OCI-M2 (cell line): ENCODE data around the gene CD8B.

Experiments
- DNase-seq: peaks from one replicate; lab custom pipeline; 2025; ENCODE audit not compliant: unreplicated experiment; lab: John Stamatoyannopoulos, UW

Gene CD8B

DNA sequence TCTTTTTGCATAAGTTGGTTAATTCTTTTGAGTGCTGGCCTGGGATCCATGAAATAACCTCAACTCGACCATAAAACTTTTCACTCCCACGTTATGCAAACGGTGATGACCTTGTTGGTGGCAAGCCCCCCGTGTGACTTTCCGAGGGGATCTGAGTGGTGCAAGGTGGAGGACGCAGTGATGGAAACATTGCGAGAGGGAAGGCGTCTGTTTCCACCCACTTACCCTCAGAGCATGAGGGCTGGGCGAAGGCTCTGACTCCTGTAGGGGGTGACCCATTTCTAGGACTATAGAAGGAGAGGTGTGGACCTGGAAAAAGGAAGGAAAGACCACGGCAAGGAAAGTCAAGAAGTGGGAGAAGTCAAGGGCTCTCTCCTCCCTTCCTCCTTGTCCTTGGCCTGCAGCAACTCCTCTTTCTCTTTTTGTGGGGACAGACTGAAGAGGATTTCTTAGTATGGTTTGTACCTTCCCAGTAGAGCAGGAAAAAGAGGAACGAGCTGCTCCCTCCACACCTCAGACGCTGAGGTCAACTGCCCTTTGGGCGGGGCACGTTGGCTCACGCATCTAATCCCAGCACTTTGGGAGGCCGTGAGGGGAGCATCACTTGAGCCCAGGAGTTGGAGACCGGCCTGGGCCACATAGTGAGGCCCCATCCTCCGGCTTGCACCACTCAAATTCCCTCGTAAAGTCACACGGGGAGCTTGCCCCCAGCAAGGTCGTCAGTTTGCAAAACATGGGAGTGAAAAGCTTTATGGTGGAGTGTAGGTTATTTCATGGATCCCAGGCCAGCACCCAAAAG, 55.4 kb downstream of the CD8B start:
- no peak for DNase-seq

DNA sequence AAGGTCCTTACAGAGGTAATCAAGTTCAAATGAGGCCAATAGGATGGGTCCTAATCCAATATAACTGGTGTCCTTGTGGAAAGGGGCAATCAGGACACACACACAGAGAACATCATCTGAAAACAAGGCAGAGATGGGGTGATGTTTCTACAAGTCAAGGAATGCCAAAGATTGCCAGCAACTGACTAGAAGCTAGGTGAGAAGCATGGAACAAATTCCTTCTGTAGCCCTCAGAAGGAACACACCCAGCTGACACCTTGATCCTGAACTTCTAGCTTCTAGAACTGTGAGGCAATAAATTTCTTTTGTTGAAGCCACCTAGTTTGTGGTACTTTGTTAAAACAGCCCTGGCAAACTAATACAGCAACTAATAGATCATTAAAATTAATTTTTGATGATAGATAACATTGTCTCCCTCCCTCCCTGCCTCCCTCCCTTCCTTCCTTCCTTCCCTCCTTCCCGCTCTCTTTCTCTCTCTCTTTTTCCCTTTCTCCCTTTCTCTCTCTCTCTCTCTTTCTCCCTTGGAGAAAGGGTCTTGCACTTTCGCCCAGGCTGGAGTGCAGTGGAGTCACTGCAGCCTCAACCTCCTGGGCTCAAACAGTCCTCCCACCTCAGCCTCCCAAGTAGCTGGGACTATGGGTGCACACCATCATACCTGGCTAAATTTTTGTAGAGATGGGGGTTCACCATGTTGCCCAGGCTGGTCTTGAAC, 60.7 kb downstream of the CD8B start:
- no peak for DNase-seq

DNA sequence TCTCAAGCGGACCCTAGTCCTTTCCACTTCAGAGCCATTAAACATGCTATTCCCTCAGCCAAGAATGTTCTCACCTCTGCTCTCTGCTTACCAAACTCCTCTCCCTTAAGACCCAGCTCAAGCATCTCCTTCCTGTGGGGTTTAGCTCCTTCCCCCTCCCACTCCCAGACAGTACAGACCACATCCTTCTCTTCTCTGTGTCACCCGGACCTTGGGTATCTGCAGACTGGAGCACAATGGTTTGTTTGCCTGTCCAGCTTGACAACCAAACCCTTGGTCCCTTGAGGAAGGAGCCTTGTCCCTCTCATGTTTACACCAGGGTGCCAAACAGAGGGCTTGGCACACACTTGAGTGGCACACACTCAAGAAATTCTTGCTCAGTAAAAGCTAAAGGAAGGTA, 66.8 kb downstream of the CD8B start:
- no peak for DNase-seq

- no peak for DNase-seq
Measured at GRCh38 chr2:86793752-86794151, 67.9 kb downstream of the CD8B start.

DNA sequence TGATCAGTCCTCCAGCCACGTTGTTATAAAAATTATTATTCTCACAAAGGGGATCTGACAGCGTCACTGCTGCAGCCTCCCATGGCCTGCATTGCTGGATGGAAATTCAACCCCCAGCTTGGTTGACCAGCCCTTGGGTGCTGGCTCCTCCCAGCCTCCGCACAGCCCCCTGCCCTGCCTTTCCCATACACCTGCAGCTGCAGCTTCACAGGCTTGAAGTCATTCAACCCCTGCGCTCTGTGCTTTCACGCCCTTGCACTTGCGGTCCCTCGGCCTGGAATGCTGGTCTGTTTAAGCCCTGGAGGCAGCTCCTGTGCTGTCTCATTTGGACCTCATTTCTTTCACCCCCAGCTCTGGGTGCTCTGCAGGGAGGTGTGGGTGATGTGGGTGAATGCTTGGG, 70.1 kb downstream of the CD8B start:
- no peak for DNase-seq

GRCh38 chr2:86790676-86791572, 70.8 kb downstream of the CD8B start, which contains the start of gene CD8A:
TSS of gene CD8A (minus strand) at chr2:86790913. CDS start at chr2:86790825, 88 bp downstream.
- no peak for DNase-seq

DNA sequence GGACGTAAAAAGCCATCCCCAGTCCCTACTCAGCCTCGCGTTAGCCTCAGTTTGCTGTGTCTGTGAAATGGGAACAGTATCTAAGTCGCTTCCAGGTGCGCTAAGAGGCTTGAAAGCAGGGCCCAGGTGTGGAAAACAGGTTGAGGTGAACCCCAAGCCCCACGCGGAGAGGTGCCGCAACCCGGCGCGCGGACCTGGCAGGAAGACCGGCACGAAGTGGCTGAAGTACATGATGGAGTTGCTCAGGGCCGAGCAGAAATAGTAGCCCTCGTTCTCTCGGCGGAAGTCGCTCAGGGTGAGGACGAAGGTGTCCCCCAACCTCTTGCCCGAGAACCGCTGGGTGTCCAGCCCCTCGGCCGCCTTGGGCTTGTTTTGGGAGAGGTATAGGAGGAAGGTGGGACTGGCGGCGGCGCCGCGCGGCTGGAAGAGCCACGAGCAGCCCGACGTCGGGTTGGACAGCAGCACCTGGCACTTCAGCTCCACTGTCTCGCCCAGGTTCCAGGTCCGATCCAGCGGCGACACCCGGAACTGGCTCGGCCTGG, 71.5 kb downstream of the CD8B start:
- no peak for DNase-seq

GRCh38 chr2:86789687-86790133, 72.0 kb downstream of the CD8B start:
- no peak for DNase-seq

- DNase-seq: no peak
Measured at GRCh38 chr2:86788881-86789686, 72.6 kb downstream of the CD8B start.

DNA sequence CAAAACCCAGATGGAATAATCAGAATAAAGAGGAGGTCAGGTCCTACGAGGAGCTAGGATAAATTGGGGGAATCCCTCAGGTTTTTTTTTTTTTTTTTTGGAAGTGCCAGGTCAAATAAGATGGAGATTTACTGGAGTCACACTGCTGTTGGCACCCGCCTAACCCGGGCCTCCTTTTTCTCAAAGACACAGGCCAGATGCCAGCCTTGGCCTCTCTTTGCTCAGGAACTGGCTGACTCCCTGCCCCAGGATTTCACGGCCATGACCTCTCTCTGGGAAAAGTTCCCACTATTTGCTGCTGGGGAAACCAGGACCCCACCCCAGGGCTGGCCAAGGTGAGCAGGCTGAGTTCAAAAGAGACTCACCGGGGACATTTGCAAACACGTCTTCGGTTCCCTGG, 73.5 kb downstream of the CD8B start:
- DNase-seq: no peak

GRCh38 chr2:86787736-86788135, 74.0 kb downstream of the CD8B start:
- DNase-seq: no peak

- DNase-seq: no peak
Measured at GRCh38 chr2:86786001-86786536, 75.6 kb downstream of the CD8B start.

GRCh38 chr2:86785456-86785855, 76.2 kb downstream of the CD8B start:
- DNase-seq: no peak

GRCh38 chr2:86783615-86784339, 77.9 kb downstream of the CD8B start:
- no peak for DNase-seq

DNA sequence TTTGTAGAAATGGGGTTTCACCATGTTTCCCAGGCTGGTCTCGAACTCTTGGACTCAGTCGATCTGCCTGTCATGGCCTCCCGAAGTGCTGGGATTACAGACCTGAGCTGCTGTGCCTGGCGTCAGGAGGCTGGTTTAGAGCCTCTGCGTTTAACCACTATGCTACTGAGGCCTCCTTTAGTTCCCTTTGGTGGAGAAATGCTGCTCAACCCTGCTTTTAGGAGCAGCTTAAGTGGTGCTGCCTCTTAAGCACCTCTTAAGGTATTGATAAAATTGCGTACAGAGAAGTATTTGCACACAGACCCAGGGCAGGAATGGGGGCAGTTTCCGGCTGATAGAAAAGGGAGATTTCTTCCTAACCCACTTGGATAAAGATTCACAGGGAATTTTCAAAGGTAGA, 78.9 kb downstream of the CD8B start:
- DNase-seq: no peak

DNA sequence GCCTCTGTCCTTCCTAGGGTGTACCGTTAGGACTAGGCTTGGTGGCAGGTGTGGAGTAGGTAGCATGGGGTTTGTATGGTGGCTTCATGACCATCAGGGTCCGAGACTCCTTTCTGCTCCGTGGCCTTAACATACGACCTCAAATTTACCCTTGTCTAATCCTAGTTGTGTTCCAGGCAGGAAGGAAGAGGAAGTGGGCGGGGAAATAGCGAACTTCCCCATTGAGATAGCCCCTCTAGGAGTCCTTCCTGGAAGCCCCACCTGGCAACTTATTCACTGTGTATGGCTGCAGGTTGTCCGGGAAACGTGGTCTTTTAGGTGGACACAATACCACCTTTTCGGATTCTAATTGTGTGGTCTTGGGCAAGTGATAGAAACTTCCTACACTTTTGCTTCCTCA, 80.3 kb downstream of the CD8B start:
- no peak for DNase-seq

DNA sequence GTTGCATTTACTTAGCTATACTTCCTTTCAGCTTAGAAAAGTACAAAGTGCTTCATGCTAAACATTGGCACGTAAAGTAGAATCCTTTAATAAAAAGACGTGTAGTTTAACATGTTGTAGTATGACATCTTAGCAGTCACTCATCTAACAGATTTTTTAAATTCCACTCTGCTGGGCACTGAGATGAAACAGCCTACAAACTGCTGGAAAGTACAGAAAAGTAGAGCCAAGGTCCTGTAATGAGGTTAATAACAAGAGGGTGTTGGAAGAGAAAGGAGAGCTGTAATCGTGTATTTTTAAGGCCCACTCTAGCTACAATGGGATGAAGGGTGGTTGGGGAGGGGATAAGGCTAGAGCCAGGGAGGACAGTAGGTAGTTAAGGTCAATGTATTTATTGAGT, 81.7 kb downstream of the CD8B start:
- no peak for DNase-seq

- DNase-seq: no peak
Measured at GRCh38 chr2:86778957-86779356, 82.7 kb downstream of the CD8B start.

DNA sequence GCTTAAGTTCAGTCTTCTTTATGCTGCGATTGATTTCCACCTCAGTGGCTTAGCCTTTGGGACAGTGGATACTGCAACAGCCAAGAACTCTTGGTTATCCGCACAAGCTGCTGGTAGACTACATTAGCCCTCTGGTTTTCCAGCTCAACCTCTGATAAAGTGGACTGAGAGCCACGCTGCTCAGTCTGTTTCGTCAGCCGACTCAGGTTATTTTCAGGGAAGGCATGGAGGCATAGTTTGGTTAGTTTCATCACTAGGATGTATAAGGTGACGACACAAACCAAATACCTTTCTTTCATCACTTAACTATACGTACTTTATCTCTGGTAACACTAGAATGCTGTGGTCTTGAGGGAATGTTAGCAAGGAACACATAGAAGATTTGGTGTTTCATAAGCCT, 85.2 kb downstream of the CD8B start:
- DNase-seq: no peak
